Measurements from ENCODE around the gene SCYL3. TPM values are rescaled to one million over a fixed set of nuclear protein-coding genes. Genes with fewer than 3 reads are reported as not detected.

The SCYL3 gene
- polyA plus RNA-seq, 1 experiment: 9.8 TPM

DNA sequence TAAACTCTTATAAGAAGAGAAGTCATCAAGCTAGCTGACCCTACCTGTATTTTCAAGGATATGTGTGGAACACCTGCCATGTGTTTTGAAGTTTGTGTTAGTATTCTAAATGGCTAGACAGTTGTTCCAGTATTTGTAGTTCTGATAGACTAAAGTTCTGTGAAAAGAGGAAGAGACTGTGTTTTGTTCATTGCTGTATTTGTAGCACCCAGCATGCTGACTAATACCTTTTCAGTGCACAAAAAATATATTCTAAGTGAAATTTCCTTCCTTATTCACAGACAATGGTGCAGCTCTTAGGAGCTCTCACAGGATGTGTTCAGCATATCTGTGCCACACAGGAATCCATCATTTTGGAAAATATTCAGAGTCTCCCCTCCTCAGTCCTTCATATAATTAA is 90.8 kb downstream of the SCYL3 start:
- H3K27ac ChIP-seq (ENCODE audit: low read depth, low read length): no peak overlapping the region
- CTCF ChIA-PET: interaction anchor here (0.7 to 1.4 kb wide), 2 partner anchors 8 to 9 kb away, joined by 3 to 5 read pairs; no protein-coding TSS in a partner anchor
- no peaks in the 10 kb centered on the region for H3K9me3 ChIP-seq (ENCODE audit: control insufficient read depth, insufficient read depth, low read length)
- DNase-seq (ENCODE audit: low read depth, low spot score): no peak
- H3K4me3 ChIP-seq (ENCODE audit: low read depth, low read length): no peak overlapping the region
- no peaks in the 10 kb centered on the region for H3K27me3 ChIP-seq (ENCODE audit: control insufficient read depth, insufficient read depth, low read length)
- no peak for TF ChIP-seq CTCF (IDR thresholded peaks at IDR 0.05; ENCODE audit: low read depth, low read length)
- POLR2A ChIA-PET: no interaction called here

Small RNA genes lying within 50 kb of the gene (small RNA-seq; reads per million reads assigned to genes)
- not detected for gene RN7SL333P (ENCODE audit: insufficient read length, low read depth)

Other genes with a start within 250 kb of the SCYL3 start
- 0.05 TPM in 1 of 2 replicates, not detected in the other for gene SELL, start 182.3 kb downstream of the SCYL3 start, polyA plus RNA-seq (2011; rRNA removed)
- not detected in 2 replicates for gene SELE, start 159.8 kb downstream of the SCYL3 start, polyA plus RNA-seq (2011; rRNA removed)
- 4.4 and 7.1 TPM in 2 replicates for gene METTL18, start 99.0 kb downstream of the SCYL3 start, polyA plus RNA-seq (2011; rRNA removed)
- gene KIFAP3, start 180.8 kb upstream of the SCYL3 start, polyA plus RNA-seq (2011; rRNA removed): 14.4 and 18.2 TPM in 2 replicates

Data from AG04450 (cell line).